ENCODE data around the gene STK33.

DNA sequence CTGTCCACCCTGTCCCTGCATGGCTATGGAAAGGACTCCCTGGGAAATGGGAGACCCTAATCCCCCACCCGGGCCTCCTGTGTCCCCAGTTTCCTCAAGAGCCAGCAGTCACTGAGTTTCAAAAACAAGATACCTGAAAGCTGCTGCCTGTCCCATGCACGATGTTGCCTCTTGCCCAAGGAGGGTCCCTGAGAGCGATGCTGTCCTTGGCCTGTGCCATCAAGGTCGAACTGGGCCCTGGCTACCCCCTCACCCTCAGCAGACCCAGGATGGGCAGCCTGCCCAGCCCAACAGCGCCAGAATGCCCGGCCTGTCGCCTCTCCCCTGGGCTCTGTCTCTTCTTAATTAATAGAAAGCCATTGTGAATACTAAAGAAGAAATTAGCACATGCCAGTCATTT is 225.8 kb downstream of the STK33 start:
- no peak for TF ChIP-seq SP2 (tag by site-specific recombination; IDR thresholded peaks at IDR 0.05)
- TF ChIP-seq ZBTB48 (tag by site-specific recombination; IDR thresholded peaks at IDR 0.05): no peak
- no peak for TF ChIP-seq EGR2 (tag by site-specific recombination; IDR thresholded peaks at IDR 0.05; ENCODE audit: low read depth)
- no peak for TF ChIP-seq CTCF (tag by site-specific recombination; IDR thresholded peaks at IDR 0.05)
- TF ChIP-seq, protein P1, sequence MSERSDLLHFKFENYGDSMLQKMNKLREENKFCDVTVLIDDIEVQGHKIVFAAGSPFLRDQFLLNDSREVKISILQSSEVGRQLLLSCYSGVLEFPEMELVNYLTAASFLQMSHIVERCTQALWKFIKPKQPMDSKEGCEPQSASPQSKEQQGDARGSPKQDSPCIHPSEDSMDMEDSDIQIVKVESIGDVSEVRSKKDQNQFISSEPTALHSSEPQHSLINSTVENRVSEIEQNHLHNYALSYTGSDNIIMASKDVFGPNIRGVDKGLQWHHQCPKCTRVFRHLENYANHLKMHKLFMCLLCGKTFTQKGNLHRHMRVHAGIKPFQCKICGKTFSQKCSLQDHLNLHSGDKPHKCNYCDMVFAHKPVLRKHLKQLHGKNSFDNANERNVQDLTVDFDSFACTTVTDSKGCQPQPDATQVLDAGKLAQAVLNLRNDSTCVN (tag by site-specific recombination; optimal IDR thresholded peaks at IDR 0.05): no peak
- no peak for TF ChIP-seq ZNF239 (tag by site-specific recombination; IDR thresholded peaks at IDR 0.05)
- TF ChIP-seq, protein P2, sequence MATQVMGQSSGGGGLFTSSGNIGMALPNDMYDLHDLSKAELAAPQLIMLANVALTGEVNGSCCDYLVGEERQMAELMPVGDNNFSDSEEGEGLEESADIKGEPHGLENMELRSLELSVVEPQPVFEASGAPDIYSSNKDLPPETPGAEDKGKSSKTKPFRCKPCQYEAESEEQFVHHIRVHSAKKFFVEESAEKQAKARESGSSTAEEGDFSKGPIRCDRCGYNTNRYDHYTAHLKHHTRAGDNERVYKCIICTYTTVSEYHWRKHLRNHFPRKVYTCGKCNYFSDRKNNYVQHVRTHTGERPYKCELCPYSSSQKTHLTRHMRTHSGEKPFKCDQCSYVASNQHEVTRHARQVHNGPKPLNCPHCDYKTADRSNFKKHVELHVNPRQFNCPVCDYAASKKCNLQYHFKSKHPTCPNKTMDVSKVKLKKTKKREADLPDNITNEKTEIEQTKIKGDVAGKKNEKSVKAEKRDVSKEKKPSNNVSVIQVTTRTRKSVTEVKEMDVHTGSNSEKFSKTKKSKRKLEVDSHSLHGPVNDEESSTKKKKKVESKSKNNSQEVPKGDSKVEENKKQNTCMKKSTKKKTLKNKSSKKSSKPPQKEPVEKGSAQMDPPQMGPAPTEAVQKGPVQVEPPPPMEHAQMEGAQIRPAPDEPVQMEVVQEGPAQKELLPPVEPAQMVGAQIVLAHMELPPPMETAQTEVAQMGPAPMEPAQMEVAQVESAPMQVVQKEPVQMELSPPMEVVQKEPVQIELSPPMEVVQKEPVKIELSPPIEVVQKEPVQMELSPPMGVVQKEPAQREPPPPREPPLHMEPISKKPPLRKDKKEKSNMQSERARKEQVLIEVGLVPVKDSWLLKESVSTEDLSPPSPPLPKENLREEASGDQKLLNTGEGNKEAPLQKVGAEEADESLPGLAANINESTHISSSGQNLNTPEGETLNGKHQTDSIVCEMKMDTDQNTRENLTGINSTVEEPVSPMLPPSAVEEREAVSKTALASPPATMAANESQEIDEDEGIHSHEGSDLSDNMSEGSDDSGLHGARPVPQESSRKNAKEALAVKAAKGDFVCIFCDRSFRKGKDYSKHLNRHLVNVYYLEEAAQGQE (tag by site-specific recombination; IDR thresholded peaks at IDR 0.05): no peak
- TF ChIP-seq, protein P3, sequence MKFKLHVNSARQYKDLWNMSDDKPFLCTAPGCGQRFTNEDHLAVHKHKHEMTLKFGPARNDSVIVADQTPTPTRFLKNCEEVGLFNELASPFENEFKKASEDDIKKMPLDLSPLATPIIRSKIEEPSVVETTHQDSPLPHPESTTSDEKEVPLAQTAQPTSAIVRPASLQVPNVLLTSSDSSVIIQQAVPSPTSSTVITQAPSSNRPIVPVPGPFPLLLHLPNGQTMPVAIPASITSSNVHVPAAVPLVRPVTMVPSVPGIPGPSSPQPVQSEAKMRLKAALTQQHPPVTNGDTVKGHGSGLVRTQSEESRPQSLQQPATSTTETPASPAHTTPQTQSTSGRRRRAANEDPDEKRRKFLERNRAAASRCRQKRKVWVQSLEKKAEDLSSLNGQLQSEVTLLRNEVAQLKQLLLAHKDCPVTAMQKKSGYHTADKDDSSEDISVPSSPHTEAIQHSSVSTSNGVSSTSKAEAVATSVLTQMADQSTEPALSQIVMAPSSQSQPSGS (tag by site-specific recombination; IDR thresholded peaks at IDR 0.05; ENCODE audit: low read depth): no peak

Measured in HEK293 (cell line).